ENCODE data around the gene RASSF4. TPM values are rescaled to one million over a fixed set of nuclear protein-coding genes. Genes with fewer than 3 reads are reported as not detected.

Gene RASSF4
- total RNA-seq, 1 experiment from 2014 or later, result 11.5 TPM

DNA sequence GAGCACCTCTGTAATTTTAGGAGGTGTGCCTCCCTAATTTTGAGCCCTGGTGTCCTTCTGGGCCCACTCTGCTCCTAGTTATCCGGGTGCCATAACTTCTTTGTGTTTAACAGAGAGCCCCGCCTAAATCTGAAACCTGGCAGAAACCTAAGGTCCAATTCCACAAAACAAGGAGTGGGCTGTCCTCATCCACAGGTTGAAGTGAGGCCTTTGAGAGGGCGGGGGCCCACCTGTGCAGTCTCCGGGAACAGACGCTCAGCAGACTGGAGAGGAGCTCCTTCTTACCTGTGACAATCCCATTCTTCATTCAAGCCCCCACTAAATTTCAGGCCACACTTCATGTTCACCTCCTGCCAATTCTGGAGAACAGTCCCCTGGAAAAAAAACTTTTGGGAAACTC is 37.6 kb upstream of the RASSF4 start:
- H3K27ac Mint-ChIP-seq, result no peak overlapping the region
- no peak overlapping the region for H2AK5ac ChIP-seq (ENCODE audit: insufficient read length, low read length)
- no peaks in the 10 kb centered on the region for H3K9me3 ChIP-seq (ENCODE audit: control insufficient read depth, low read depth, low read length)
- no peak for DNase-seq
- H3K4me1 ChIP-seq (ENCODE audit: insufficient read depth, low read length), result no peaks in the 10 kb centered on the region
- no peak overlapping the region for H3K18ac ChIP-seq (ENCODE audit: insufficient read length, low read depth, low read length)
- H4K20me1 ChIP-seq (ENCODE audit: control insufficient read depth, insufficient read depth, insufficient read length), result no peaks in the 10 kb centered on the region
- H3K9me3 Mint-ChIP-seq, result peaks cover 11% of the 10 kb centered on the region in 2 experiments
- H3K27me3 ChIP-seq (ENCODE audit: insufficient read depth, low read length), result no peaks in the 10 kb centered on the region
- H2BK120ac ChIP-seq (ENCODE audit: low read depth, low read length, poor library complexity, severe bottlenecking), result no peak overlapping the region
- no peak overlapping the region for H2BK15ac ChIP-seq (ENCODE audit: low read depth, low read length)
- no peak overlapping the region for H2BK12ac ChIP-seq (ENCODE audit: insufficient read length, low read depth, low read length)
- WGBS (ENCODE audit: extremely low coverage, insufficient read length, low lambda C conversion rate), result no CpG with 5 or more reads among the region's 5 CpGs
- H3T11ph ChIP-seq (ENCODE audit: low read length), result no peak overlapping the region
- H3K23me2 ChIP-seq (ENCODE audit: insufficient read length, low read depth, low read length, poor library complexity, severe bottlenecking), result no peaks in the 10 kb centered on the region
- no peak overlapping the region for H3K4me3 Mint-ChIP-seq
- no peaks in the 10 kb centered on the region for H3K79me2 ChIP-seq (ENCODE audit: insufficient read depth, low read length)
- H3K56ac ChIP-seq (ENCODE audit: insufficient read length, low read depth, low read length), result no peak overlapping the region
- no peak overlapping the region for H3K9ac ChIP-seq (ENCODE audit: extremely low read depth, insufficient read length, low read length)
- TF ChIP-seq, protein P1, sequence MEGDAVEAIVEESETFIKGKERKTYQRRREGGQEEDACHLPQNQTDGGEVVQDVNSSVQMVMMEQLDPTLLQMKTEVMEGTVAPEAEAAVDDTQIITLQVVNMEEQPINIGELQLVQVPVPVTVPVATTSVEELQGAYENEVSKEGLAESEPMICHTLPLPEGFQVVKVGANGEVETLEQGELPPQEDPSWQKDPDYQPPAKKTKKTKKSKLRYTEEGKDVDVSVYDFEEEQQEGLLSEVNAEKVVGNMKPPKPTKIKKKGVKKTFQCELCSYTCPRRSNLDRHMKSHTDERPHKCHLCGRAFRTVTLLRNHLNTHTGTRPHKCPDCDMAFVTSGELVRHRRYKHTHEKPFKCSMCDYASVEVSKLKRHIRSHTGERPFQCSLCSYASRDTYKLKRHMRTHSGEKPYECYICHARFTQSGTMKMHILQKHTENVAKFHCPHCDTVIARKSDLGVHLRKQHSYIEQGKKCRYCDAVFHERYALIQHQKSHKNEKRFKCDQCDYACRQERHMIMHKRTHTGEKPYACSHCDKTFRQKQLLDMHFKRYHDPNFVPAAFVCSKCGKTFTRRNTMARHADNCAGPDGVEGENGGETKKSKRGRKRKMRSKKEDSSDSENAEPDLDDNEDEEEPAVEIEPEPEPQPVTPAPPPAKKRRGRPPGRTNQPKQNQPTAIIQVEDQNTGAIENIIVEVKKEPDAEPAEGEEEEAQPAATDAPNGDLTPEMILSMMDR (conservative IDR thresholded peaks at IDR 0.05), result no peak
- H3K27ac ChIP-seq (ENCODE audit: insufficient read length, low read depth, low read length), result no peak overlapping the region
- no peak overlapping the region for H2AFZ ChIP-seq (ENCODE audit: low read length)
- peaks cover 0 to 5% of the 10 kb centered on the region in 2 experiments; a peak in 2 of 4 replicates for H3K4me1 Mint-ChIP-seq
- H3K4ac ChIP-seq (ENCODE audit: low read depth, low read length), result no peak overlapping the region
- H3K36me3 Mint-ChIP-seq (ENCODE audit: insufficient read depth in 1 of 3, low read depth in 3 of 3), result peaks cover 0 to 9% (median 6%) of the 10 kb centered on the region in 3 experiments; a peak in 4 of 7 replicates
- no peak overlapping the region for H4K91ac ChIP-seq (ENCODE audit: insufficient read length, low read depth, low read length)
- no peak overlapping the region for H3K4me2 ChIP-seq (ENCODE audit: insufficient read depth, insufficient read length, low read length)
- H4K8ac ChIP-seq (replicated peaks; ENCODE audit: insufficient read length, low read depth, low read length), result no peak overlapping the region
- H2BK20ac ChIP-seq (ENCODE audit: low read depth, low read length, poor library complexity, severe bottlenecking), result no peak overlapping the region
- peaks cover 23% of the 10 kb centered on the region for H3K27me3 Mint-ChIP-seq (ENCODE audit: low read depth)
- no peaks in the 10 kb centered on the region for H3K79me1 ChIP-seq (ENCODE audit: insufficient read depth, low read depth, low read length, poor library complexity, severe bottlenecking)
- H4K5ac ChIP-seq (ENCODE audit: insufficient read length, low read depth, low read length), result no peak overlapping the region
- no peak overlapping the region for H3K14ac ChIP-seq (ENCODE audit: insufficient read depth, low read length)
- no peak overlapping the region for H2BK5ac ChIP-seq (ENCODE audit: insufficient read length, low read length)
- no peak overlapping the region for H3K23ac ChIP-seq (ENCODE audit: insufficient read length, low read depth, low read length)
